Lung (tissue), 12 donors: ENCODE results near the gene GASK1A. TPM values are rescaled to one million over a fixed set of nuclear protein-coding genes. Genes with fewer than 3 reads are reported as not detected.

Experiments used
- ATAC-seq: fragments of 200-7000 bp; cut with Tn5 transposase; one replicate; pipeline ENCODE4 v1.9.1; 2020; ENCODE audit warnings: moderate number of reproducible peaks; ENCODE audit not compliant: insufficient read depth, low FRiP score
- DNase-seq, 3 donors: peaks; one replicate each; pipeline ENCODE4 v3.0.0-alpha.2; 2013 to 2017
- H3K27ac ChIP-seq, 2 donors: one replicate each; pipeline ENCODE4 v1.5.1; 2013; ENCODE audit warnings: mild to moderate bottlenecking in 2 of 2, moderate library complexity in 2 of 2, control low read depth in 1 of 2, inconsistent platforms in 1 of 2, low read depth in 1 of 2, low read length in 1 of 2
- H3K27me3 ChIP-seq, 3 donors: one replicate each; pipeline ENCODE4 v1.5.1; 2013; ENCODE audit warnings: low read length in 2 of 3; ENCODE audit not compliant: control insufficient read depth in 3 of 3, insufficient read depth in 3 of 3
- H3K36me3 ChIP-seq, 4 donors: one replicate each; pipeline ENCODE4 v1.5.1; 2013; ENCODE audit warnings: low read length in 4 of 4, mild to moderate bottlenecking in 1 of 4, moderate library complexity in 1 of 4; ENCODE audit not compliant: control insufficient read depth in 4 of 4, insufficient read depth in 4 of 4
- H3K4me1 ChIP-seq, 5 donors: one replicate each; pipeline ENCODE4 v1.5.1; 2013; ENCODE audit warnings: low read length in 5 of 5, mild to moderate bottlenecking in 2 of 5, moderate library complexity in 1 of 5; ENCODE audit not compliant: control insufficient read depth in 5 of 5, insufficient read depth in 5 of 5
- H3K4me3 ChIP-seq: one replicate; pipeline ENCODE4 v1.5.1; 2013; ENCODE audit warnings: mild to moderate bottlenecking, control low read depth, moderate library complexity
- H3K9ac ChIP-seq, 2 donors: one replicate each; pipeline ENCODE4 v1.5.1; 2013; ENCODE audit warnings: low read length in 2 of 2, control low read depth in 1 of 2; ENCODE audit not compliant: insufficient read depth in 1 of 2
- H3K9me3 ChIP-seq, 4 donors: one replicate each; pipeline ENCODE4 v1.5.1; 2013; ENCODE audit warnings: low read length in 3 of 4, mild to moderate bottlenecking in 1 of 4, moderate library complexity in 1 of 4; ENCODE audit not compliant: control insufficient read depth in 4 of 4, insufficient read depth in 3 of 4
- WGBS, 2 donors: extraction: QIAGEN DNeasy Blood & Tissue Kit; methylation state at CpG; one replicate each; pipeline ENCODE4 v1.1.7; 2013; 5-methylcytosine and 5-hydroxymethylcytosine counted together
- polyA plus RNA-seq, 2 donors: library from polyadenylated mRNA; stranded (reverse); fragments of 200-250 nt; gene quantifications; one replicate each; pipeline ENCODE4 v1.2.1, GENCODE V29; 2013
- total RNA-seq, 2 donors: library from RNA; depleted of rRNA in 1 of 2; stranded (reverse); fragments of >200 nt in 1 of 2; gene quantifications; one replicate each; pipeline ENCODE4 v1.2.1, GENCODE V29; 2014 to 2021
- TF ChIP-seq, protein P1 (sequence below): IDR thresholded peaks from 2 replicates; pipeline ENCODE4 v1.5.1; 2012; ENCODE audit warnings: mild to moderate bottlenecking; ENCODE audit errors: control extremely low read depth, extremely low read depth
- donor health status: control.
- donor health status: control.
- donor health status: Bipolar disorder and iron deficiency.
- donor health status: healthy.
- donor health status: DM: yes; HTN: yes; CAD: no.

The GASK1A gene
- total and polyA plus RNA-seq, 4 donors = 1.5 to 16.1 (median 5.1) TPM

DNA sequence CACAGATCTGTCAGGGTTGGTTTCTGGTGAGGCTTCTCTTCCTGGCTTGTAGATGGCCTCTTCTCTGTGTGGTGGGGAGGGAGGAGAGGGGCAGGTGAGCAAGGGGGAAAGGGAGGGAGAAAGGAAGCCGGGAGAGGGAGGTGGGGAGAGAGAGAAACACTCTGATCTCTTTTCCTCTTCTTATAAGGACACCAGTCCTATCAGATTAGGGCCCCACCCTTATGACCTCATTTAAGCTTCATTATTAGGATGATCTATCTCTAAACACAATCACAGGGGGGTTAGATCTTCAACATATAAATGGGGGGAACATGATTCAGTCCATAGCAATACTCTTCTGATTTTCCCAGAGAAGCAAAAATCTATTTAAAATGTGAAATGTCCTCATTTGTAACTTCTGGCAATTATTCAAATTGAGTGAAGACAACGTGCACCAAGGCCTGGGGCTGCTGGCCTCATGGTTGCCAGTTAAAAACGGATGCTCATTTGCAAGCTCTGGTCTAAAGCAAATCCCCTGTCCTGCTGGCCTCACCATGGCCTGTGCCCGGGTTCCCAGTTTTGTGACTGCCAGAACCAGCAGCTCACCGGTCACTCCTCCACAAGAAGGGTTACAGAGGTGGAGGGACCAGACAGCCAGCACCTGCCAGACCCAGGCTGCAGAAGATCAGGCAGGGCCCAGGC lies 118.4 kb downstream of the GASK1A start:
- no peak overlapping the region for H3K4me3 ChIP-seq
- no peaks in the 10 kb centered on the region for H3K36me3 ChIP-seq
- H3K4me1 ChIP-seq = peaks cover 0 to under 1% (median 0%) of the 10 kb centered on the region in 5 donors
- TF ChIP-seq, protein P1, sequence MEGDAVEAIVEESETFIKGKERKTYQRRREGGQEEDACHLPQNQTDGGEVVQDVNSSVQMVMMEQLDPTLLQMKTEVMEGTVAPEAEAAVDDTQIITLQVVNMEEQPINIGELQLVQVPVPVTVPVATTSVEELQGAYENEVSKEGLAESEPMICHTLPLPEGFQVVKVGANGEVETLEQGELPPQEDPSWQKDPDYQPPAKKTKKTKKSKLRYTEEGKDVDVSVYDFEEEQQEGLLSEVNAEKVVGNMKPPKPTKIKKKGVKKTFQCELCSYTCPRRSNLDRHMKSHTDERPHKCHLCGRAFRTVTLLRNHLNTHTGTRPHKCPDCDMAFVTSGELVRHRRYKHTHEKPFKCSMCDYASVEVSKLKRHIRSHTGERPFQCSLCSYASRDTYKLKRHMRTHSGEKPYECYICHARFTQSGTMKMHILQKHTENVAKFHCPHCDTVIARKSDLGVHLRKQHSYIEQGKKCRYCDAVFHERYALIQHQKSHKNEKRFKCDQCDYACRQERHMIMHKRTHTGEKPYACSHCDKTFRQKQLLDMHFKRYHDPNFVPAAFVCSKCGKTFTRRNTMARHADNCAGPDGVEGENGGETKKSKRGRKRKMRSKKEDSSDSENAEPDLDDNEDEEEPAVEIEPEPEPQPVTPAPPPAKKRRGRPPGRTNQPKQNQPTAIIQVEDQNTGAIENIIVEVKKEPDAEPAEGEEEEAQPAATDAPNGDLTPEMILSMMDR = no peak
- no peak for ATAC-seq
- no peaks in the 10 kb centered on the region for H3K27me3 ChIP-seq
- 81 to 84% methylated on average over 5 of the region's 5 CpGs for WGBS, 2 donors
- no peak overlapping the region for H3K9ac ChIP-seq
- H3K27ac ChIP-seq = no peak overlapping the region
- H3K9me3 ChIP-seq = no peaks in the 10 kb centered on the region
- DNase-seq = no peak

DNA sequence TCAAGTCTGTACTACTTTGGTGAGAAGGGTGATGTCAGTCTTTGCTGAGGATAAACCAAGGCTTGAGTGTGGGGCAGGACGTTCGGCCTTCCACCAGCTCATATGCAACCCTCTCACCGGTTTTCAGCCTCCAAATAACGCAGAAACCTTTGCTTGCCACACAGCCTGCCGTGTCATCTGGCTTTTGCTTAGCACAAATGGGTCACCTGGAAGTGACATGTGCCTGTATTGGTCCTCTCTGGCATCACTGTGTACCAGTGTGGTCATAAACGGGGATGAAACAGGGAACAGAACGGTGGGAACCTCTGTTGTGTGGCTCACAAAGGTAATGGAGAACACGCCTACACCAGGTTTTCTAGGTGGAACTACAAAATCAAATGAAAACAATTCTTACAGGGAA lies 119.7 kb downstream of the GASK1A start:
- Histone ChIP-seq H3K27ac (no peak overlapping the region), H3K4me1 (peaks cover 0 to 5% (median 3%) of the 10 kb centered on the region in 5 donors), H3K9me3 (no peaks in the 10 kb centered on the region), H3K9ac (no peak overlapping the region), H3K36me3 (no peaks in the 10 kb centered on the region), H3K4me3 (no peak overlapping the region), H3K27me3 (no peaks in the 10 kb centered on the region)
- no peak for ATAC-seq
- 95 to 97% methylated on average over 8 of the region's 8 CpGs for WGBS, 2 donors
- no peak for DNase-seq
- TF ChIP-seq, protein P1 = no peak

DNA sequence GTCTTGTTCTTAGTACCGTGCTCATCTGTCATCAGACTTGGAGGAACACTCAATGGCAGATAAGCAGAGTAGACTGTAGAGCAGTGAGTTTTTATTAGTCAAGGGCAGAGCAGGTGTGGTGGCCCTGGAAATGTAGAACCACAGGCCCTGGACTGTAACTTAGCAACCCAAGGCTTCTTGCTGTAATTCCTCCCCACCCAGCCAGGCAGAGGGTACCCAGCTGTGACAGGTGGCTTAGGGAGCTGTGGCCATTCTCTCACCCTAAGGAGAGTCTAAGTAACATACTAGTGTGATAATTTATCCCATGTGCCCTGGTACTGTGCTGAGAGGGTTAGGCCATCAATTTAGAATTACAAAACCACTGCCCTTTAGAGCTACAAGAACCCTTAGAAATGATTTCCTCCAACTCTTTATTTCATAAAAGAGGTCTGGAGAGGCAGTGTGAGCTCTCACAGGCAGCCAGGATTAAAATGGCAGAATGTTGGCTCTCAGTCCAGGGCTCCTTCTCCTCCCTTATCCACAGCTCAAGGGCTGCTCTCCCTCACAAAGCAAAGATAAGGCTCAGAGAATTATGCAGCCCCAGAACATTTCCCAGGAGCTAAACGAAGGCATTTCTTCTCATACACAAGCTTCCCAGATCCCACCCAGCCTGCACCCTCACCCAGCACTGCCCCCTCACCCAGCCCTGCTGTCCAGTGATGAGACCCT lies 123.8 kb downstream of the GASK1A start:
- Histone ChIP-seq H3K36me3 (no peaks in the 10 kb centered on the region), H3K9me3 (no peaks in the 10 kb centered on the region), H3K27me3 (no peaks in the 10 kb centered on the region), H3K27ac (peak overlapping the region in 1 of 2 donors; percentile 7), H3K4me3 (no peak overlapping the region), H3K4me1 (peaks cover 3 to 12% (median 12%) of the 10 kb centered on the region in 5 donors), H3K9ac (no peak overlapping the region)
- 63 to 81% methylated on average over 2 of the region's 2 CpGs for WGBS, 2 donors
- TF ChIP-seq, protein P1 = no peak
- no peak for ATAC-seq
- DNase-seq = peak; percentile 22 to 65 (median 33)
